DOHH2 (cell line): Measurements from ENCODE around the gene ZNF276.

Source experiments
- H3F3A ChIP-seq: fragments of 200-600 bp; sonication (generic), shearing (Covaris generic); 2 replicates; pipeline ENCODE4 v1.6.0; 2016; ENCODE audit warnings: antibody characterized with exemption, mild to moderate bottlenecking; ENCODE audit not compliant: control insufficient read depth, insufficient read depth
- H3K27ac ChIP-seq: fragments of 200-600 bp; sonication (generic); 2 replicates; pipeline ENCODE4 v1.5.1; 2014; ENCODE audit warnings: low read depth, mild to moderate bottlenecking, low read length, moderate library complexity
- H3K27me3 ChIP-seq: fragments of 200-600 bp; sonication (generic); 2 replicates; pipeline ENCODE4 v1.6.1; 2014; ENCODE audit warnings: mild to moderate bottlenecking, low read length, mixed read lengths; ENCODE audit not compliant: control insufficient read depth
- H3K36me3 ChIP-seq: fragments of 200-600 bp; sonication (generic); 2 replicates; pipeline ENCODE4 v1.6.1; 2014; ENCODE audit warnings: mild to moderate bottlenecking, low read length, moderate library complexity, mixed read lengths; ENCODE audit not compliant: control insufficient read depth
- H3K4me1 ChIP-seq: fragments of 200-600 bp; sonication (generic); 2 replicates; pipeline ENCODE4 v1.6.1; 2014; ENCODE audit warnings: mild to moderate bottlenecking, low read length, mixed read lengths; ENCODE audit not compliant: control insufficient read depth
- H3K4me2 ChIP-seq: fragments of 200-600 bp; sonication (generic); 2 replicates; pipeline ENCODE4 v1.6.0; 2014; ENCODE audit warnings: mild to moderate bottlenecking, low read length, moderate library complexity
- H3K4me3 ChIP-seq: fragments of 200-600 bp; sonication (generic); 2 replicates; pipeline ENCODE4 v1.5.1; 2014; ENCODE audit warnings: mild to moderate bottlenecking, low read length, mixed read lengths
- H3K79me2 ChIP-seq: fragments of 200-600 bp; sonication (generic); 2 replicates; pipeline ENCODE4 v1.6.1; 2014; ENCODE audit warnings: mild to moderate bottlenecking, low read length, mixed read lengths; ENCODE audit not compliant: control insufficient read depth
- H3K9me2 ChIP-seq: fragments of 200-600 bp; sonication (generic); replicated peaks from 2 replicates; pipeline ENCODE4 v1.6.1; 2014; ENCODE audit warnings: mild to moderate bottlenecking, low read length, mixed read lengths; ENCODE audit not compliant: control insufficient read depth
- H3K9me3 ChIP-seq: fragments of 200-600 bp; sonication (generic); 2 replicates; pipeline ENCODE4 v1.6.1; 2014; ENCODE audit warnings: antibody characterized with exemption, low read length, mixed read lengths; ENCODE audit not compliant: control insufficient read depth, insufficient read depth
- H4K20me1 ChIP-seq: fragments of 200-600 bp; sonication (generic); 2 replicates; pipeline ENCODE4 v1.6.0; 2014; ENCODE audit warnings: low read depth, mild to moderate bottlenecking, antibody characterized with exemption, low read length, moderate library complexity; ENCODE audit not compliant: control insufficient read depth, insufficient read depth
- EZH2phosphoT487 ChIP-seq: fragments of 200-600 bp; sonication (generic); IDR thresholded peaks from 2 replicates; pipeline ENCODE4 v1.6.1; 2017; ENCODE audit warnings: borderline replicate concordance, mild to moderate bottlenecking, antibody characterized with exemption, low read length, moderate library complexity, mixed read lengths
- TF ChIP-seq, protein P1 (sequence below): fragments of 200-600 bp; sonication (generic); IDR thresholded peaks from one replicate; pipeline ENCODE4 v1.5.1; 2014; ENCODE audit warnings: antibody characterized with exemption, mild to moderate bottlenecking, low read depth, low read length; ENCODE audit not compliant: poor library complexity, severe bottlenecking

Gene ZNF276

DNA sequence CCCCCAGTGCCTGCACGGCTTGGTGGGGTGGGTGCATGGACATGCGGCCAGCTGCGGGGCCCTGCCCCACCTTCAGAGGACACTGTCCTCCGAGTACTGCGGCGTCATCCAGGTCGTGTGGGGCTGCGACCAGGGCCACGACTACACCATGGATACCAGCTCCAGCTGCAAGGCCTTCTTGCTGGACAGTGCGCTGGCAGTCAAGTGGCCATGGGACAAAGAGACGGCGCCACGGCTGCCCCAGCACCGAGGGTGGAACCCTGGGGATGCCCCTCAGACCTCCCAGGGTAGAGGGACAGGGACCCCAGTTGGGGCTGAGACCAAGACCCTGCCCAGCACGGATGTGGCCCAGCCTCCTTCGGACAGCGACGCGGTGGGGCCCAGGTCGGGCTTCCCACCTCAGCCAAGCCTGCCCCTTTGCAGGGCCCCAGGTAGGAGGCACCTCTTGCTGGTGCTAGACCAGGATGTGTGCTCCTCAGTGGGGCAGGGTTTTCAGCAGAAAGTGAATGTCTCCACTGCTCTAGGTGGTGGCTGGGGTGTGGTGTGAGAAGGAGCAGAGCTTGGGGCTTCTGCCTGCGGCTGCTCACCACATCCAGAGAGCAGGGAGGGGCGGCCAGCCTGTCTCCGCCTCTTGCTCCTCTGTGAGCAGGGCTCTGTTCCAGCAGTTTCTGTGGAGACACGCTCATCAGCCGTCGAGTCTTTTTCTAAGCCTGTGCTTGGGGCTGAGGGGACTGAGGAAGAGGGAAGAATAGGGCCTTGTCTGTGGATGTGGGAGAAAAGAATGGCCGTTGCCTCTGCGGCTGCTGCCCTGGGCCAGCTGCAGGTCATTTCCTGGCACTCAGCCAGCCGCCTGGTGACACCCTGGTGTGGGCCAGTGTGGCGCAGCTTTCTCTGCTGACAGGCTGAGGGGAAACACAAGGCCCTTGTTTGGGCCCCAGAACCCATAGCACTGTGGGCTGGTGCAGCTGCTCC lies 2.2 kb downstream of the ZNF276 start:
- H4K20me1 ChIP-seq: peaks cover 16% of the 10 kb centered on the region
- no peaks in the 10 kb centered on the region for H3K9me2 ChIP-seq
- H3F3A ChIP-seq: peaks cover 10% of the 10 kb centered on the region
- H3K9me3 ChIP-seq: no peaks in the 10 kb centered on the region
- H3K4me1 ChIP-seq: peaks cover 17% of the 10 kb centered on the region
- H3K4me2 ChIP-seq: peak overlapping the region; percentile 91; the same call in 1 of the 2 replicates
- peaks cover 7% of the 10 kb centered on the region for H3K27me3 ChIP-seq
- H3K27ac ChIP-seq: no peak overlapping the region
- no peak for TF ChIP-seq EZH2phosphoT487
- TF ChIP-seq, protein P1, sequence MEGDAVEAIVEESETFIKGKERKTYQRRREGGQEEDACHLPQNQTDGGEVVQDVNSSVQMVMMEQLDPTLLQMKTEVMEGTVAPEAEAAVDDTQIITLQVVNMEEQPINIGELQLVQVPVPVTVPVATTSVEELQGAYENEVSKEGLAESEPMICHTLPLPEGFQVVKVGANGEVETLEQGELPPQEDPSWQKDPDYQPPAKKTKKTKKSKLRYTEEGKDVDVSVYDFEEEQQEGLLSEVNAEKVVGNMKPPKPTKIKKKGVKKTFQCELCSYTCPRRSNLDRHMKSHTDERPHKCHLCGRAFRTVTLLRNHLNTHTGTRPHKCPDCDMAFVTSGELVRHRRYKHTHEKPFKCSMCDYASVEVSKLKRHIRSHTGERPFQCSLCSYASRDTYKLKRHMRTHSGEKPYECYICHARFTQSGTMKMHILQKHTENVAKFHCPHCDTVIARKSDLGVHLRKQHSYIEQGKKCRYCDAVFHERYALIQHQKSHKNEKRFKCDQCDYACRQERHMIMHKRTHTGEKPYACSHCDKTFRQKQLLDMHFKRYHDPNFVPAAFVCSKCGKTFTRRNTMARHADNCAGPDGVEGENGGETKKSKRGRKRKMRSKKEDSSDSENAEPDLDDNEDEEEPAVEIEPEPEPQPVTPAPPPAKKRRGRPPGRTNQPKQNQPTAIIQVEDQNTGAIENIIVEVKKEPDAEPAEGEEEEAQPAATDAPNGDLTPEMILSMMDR: no peak
- peaks cover 26% of the 10 kb centered on the region for H3K36me3 ChIP-seq
- H3K4me3 ChIP-seq: no peak overlapping the region
- peaks cover 14% of the 10 kb centered on the region for H3K79me2 ChIP-seq

DNA sequence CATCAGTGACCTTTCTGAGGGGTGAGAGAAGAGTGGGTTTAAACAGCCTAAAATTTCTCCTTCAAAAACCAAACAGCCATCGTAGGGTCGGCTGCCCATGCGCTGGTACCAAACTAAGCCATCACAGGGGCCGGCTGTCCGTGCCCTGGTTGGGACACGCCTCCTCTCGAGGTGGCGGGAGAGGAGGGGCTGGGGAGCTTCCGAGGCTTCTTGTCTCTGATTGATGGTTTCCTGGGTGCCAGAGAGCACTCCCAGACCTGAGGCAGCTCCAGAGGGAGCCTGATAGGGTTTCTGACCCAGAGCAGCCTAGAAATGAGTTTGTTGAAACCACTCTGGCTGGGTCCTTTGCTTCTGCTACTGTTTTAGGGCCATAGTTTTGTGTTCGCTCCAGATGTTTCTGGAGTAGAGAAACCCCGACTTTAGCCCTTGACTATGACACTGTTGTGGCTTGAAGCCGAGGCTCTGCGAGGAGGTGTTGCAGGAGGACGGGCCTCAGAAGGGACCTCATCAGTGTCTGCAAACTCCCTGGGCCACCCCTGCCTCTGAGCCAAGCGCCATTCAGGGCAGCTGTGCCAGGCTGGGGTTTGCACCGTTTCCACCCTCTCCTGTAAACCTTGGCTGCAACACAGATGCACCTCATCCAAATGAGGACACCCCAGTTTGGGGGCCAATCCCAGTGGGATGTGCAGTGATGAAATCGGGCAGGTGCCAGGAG lies 6.2 kb downstream of the ZNF276 start:
- no peaks in the 10 kb centered on the region for H3K27me3 ChIP-seq
- H3K4me1 ChIP-seq: peaks cover 7% of the 10 kb centered on the region
- peaks cover 44% of the 10 kb centered on the region for H3K36me3 ChIP-seq
- no peak overlapping the region for H3K4me2 ChIP-seq
- H3K9me2 ChIP-seq: no peaks in the 10 kb centered on the region
- no peak overlapping the region for H3K4me3 ChIP-seq
- H3K79me2 ChIP-seq: peaks cover 9% of the 10 kb centered on the region
- H3F3A ChIP-seq: peaks cover 14% of the 10 kb centered on the region
- TF ChIP-seq EZH2phosphoT487: no peak
- TF ChIP-seq, protein P1: no peak
- peaks cover 12% of the 10 kb centered on the region for H4K20me1 ChIP-seq
- no peaks in the 10 kb centered on the region for H3K9me3 ChIP-seq
- no peak overlapping the region for H3K27ac ChIP-seq

DNA sequence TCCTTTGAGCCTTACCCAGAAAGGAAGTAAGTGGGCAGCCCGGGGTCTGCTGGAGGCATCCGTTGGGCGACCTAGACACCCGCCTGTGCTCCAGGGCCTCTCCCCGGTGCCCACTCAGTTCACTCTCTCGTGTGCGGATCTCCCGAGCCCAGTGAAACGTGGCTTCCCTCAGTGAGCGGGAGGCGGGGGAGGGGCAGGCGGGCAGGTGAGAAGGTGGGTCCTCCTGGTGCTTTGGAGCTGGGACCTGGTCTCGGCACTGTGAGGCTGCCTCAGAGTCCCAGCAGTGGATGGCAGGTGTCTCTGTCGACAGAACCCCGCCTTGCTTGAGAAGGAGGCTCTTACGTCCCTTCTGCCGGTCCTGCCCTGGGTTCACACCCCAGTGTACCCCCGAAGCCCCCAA lies 8.0 kb downstream of the ZNF276 start:
- Histone ChIP-seq H4K20me1 (peaks cover 3% of the 10 kb centered on the region; the same call in 1 of the 2 replicates), H3K9me2 (no peaks in the 10 kb centered on the region), H3K9me3 (no peaks in the 10 kb centered on the region), H3K4me3 (no peak overlapping the region), H3K4me2 (no peak overlapping the region), H3K27me3 (no peaks in the 10 kb centered on the region), H3F3A (peaks cover 18% of the 10 kb centered on the region), H3K27ac (no peak overlapping the region), H3K4me1 (no peaks in the 10 kb centered on the region), H3K36me3 (peaks cover 37% of the 10 kb centered on the region), H3K79me2 (no peaks in the 10 kb centered on the region)
- TF ChIP-seq, protein P1: no peak
- no peak for TF ChIP-seq EZH2phosphoT487
